Measurements from ENCODE around the gene ERBB2.

DNA sequence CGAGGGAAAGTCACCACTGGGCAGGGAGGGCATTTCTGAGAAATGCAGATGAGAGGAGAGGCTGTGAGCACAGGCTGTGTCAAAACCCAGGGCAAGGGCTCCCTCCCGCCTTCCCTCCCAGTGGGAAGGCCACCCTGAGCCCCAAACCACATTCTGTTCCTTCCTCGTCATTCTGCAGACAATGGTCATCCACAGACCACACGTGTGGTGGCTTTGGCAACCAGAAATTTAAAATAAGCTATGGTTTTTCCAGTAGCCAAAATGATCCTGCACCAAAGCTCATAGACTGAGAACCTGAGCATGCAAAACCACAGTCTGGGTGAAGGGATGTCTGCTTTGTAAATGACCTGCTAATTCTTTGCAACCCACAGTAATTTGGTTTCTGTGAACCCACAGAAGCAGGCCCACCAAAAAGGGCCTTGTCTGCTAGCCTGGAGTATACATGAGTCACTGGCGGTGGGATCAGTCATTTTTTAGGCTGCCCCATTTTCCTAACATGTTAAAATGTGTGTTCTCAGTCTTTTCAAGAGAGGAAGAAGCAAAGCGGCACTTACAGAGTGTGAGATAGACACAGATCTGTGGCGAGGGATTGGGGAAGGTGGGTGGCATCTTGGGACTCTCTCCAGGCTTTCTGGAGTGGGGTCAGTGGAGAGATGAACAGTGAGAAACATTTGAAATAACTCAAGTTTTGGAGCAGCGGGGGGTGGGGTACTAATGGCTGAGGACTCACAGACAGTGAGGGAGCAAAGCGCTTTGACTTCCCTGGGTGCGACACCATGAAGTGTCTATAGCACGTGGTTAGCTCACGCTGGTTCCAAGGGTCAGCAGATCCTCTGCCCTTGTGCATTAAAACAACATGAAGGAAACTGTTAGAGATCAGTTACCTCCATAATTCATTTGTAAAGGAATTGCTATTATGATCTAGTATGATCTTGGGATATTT lies 58.3 kb downstream of the ERBB2 start:
- TF ChIP-seq, protein P1, sequence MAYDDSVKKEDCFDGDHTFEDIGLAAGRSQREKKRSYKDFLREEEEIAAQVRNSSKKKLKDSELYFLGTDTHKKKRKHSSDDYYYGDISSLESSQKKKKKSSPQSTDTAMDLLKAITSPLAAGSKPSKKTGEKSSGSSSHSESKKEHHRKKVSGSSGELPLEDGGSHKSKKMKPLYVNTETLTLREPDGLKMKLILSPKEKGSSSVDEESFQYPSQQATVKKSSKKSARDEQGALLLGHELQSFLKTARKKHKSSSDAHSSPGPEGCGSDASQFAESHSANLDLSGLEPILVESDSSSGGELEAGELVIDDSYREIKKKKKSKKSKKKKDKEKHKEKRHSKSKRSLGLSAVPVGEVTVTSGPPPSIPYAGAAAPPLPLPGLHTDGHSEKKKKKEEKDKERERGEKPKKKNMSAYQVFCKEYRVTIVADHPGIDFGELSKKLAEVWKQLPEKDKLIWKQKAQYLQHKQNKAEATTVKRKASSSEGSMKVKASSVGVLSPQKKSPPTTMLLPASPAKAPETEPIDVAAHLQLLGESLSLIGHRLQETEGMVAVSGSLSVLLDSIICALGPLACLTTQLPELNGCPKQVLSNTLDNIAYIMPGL (CRISPR knock-in tag; IDR thresholded peaks at IDR 0.05), result no peak
- TF ChIP-seq KAT2B (IDR thresholded peaks at IDR 0.05; ENCODE audit: low read depth, low read length) (no peak), ARNT (IDR thresholded peaks at IDR 0.05) (no peak), FOXK2 (conservative IDR thresholded peaks at IDR 0.05 in 1 of 2, IDR thresholded peaks at IDR 0.05 in 1 of 2; ENCODE audit: low read depth in 2 of 2) (no peak), POLR2A (conservative IDR thresholded peaks at IDR 0.05) (no peak)
- TF ChIP-seq, protein P2, sequence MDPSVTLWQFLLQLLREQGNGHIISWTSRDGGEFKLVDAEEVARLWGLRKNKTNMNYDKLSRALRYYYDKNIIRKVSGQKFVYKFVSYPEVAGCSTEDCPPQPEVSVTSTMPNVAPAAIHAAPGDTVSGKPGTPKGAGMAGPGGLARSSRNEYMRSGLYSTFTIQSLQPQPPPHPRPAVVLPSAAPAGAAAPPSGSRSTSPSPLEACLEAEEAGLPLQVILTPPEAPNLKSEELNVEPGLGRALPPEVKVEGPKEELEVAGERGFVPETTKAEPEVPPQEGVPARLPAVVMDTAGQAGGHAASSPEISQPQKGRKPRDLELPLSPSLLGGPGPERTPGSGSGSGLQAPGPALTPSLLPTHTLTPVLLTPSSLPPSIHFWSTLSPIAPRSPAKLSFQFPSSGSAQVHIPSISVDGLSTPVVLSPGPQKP (CRISPR knock-in tag; IDR thresholded peaks at IDR 0.05), result no peak
- TF ChIP-seq, protein P3, sequence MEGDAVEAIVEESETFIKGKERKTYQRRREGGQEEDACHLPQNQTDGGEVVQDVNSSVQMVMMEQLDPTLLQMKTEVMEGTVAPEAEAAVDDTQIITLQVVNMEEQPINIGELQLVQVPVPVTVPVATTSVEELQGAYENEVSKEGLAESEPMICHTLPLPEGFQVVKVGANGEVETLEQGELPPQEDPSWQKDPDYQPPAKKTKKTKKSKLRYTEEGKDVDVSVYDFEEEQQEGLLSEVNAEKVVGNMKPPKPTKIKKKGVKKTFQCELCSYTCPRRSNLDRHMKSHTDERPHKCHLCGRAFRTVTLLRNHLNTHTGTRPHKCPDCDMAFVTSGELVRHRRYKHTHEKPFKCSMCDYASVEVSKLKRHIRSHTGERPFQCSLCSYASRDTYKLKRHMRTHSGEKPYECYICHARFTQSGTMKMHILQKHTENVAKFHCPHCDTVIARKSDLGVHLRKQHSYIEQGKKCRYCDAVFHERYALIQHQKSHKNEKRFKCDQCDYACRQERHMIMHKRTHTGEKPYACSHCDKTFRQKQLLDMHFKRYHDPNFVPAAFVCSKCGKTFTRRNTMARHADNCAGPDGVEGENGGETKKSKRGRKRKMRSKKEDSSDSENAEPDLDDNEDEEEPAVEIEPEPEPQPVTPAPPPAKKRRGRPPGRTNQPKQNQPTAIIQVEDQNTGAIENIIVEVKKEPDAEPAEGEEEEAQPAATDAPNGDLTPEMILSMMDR (IDR thresholded peaks at IDR 0.05 in 2 of 3, conservative IDR thresholded peaks at IDR 0.05 in 1 of 3; ENCODE audit: insufficient read depth in 2 of 3, low read depth in 1 of 3, low read length in 3 of 3), result no peak
